SW 1271 (cell line): ENCODE data around the gene IFIT1.
A peak's percentile ranks its signal among the peaks of the same experiment; 100 is the strongest.
"Not testable (repeated sequence)": the region's sequence is repeated elsewhere in the genome, so short reads cannot be mapped to it uniquely, and the experiment has no call there.

ENCODE experiments used
- DNase-seq, 2 experiments: peaks; one replicate each; lab custom pipeline; 2025; lab: John Stamatoyannopoulos, UW

Gene IFIT1

GRCh38 chr10:89364531-89364930, 27.9 kb upstream of the IFIT1 start:
- DNase-seq: no peak

DNA sequence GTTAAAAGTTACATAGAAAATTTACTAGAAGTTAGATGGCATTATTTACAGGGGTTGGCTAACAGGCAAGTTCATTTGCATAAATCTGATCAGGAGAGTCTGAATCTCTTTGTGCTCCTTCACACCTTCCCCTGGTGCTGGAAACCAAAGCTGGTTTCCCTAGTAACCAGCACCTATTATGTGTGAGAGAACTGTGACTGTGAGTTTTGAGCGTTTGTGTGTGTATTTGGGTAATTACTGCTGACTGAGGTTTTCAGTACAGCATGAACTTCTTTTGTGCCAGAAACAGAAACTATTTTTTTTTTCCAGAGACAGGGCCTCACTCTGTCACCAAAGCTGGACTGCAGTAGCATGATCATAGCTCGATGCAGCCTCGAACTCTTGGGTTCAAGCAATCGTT, 24.9 kb upstream of the IFIT1 start:
- DNase-seq: no peak

- no peak for DNase-seq
Measured at GRCh38 chr10:89368129-89368528, 24.3 kb upstream of the IFIT1 start.

DNA sequence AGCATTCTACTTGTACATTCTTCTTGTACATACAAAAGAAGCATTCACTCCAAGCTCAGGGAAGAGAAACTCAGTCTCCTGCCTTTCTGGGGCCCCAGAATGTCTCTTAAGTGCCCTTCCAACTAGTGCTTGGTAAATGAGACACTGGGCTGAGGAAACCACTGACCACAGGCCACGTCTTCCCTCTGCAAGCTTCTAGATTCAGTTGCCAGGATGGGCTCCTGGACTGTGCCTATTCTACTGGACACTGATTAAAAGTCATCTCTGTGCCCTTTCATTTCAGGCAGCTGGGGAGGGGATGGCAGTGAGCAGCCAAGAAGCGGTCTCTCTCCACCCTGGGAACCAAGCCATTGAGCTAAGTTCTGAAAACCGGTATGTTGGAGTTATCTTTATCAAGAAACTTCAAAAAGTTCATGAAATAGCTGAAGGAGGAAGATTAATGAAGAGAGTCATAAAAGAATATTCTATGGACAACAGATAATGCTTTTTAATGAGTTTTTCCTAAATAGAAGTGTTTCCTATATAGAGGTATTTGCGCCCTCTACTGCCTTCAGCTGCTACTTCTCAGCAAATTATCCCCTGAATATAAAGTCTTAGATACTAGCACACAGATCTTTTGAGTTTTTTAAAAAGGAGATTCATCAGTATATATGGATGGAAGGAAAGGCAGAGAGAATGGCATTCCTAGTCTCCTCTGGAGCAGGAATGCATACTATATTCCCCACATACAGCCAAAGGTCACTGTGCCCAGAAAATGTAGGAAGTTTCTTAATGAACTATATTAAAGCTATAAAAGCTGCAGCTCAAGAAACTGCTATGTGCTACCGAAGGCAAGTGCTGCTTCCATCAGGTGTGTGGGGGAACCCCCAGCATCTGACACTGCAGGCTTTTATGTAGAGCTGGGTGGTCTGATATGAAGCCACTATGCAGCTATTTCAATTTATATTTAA, 23.0 kb upstream of the IFIT1 start:
- DNase-seq: peak in 1 of 2 experiments; percentile 7

GRCh38 chr10:89371079-89371478, 21.3 kb upstream of the IFIT1 start:
- no peak for DNase-seq

GRCh38 chr10:89371987-89372386, 20.4 kb upstream of the IFIT1 start:
- DNase-seq: no peak

DNA sequence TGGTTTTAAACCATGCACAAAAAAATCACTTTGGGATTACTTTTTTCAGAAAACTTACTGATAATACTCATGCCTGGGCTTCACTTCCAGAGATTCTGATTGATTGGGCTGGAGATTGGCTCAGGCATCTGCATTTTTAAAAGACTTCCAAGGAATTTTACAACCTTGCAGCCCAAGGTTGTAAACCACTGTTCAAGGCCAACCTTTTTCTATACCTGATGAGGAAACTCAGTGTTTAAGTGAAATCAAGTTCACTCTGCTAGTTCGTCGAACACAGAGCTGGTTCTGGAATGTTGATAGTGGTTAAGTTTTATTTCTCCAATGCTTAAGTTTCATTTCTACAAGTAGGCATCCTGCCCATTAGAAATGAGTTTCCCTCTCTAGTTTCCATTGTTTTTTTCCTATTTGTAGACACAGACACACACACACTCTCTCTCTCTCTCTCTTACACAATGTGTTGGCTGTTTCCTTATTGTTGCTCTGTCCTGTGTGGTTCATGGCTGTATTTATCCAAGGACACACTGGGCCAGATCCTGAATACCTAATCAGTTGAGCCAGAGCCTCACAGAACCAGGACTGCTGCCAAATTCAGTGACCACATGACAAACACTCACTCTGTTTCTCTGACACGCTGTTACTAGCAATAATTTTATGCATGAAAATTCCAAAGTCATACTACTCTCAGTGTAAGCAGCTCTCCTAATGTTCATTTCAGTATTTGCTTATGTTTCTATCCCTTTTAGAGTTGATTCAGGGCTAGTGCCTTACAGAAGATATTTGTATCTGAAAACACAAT, 18.3 kb upstream of the IFIT1 start:
- DNase-seq: no peak

DNA sequence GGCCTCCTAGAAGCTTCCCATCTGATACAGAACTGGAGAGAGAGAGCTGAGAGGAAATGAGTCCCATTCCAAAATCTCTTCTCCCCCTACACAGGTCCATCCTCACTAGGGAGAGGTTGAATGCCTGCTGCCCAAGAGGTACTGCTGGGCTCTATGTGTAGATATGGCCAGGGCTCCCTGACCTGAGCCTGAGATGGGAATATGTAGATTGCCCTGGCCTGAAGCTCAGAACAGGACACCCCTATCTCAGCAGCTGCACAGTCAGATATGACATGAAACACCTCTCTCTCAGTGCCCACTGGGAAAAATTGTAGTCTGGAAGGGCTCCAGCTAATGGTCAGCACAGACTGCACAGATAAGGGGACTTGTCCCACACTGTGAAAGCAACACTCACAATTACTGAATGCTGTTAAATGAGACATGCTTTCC, 17.7 kb upstream of the IFIT1 start:
- no peak for DNase-seq

DNA sequence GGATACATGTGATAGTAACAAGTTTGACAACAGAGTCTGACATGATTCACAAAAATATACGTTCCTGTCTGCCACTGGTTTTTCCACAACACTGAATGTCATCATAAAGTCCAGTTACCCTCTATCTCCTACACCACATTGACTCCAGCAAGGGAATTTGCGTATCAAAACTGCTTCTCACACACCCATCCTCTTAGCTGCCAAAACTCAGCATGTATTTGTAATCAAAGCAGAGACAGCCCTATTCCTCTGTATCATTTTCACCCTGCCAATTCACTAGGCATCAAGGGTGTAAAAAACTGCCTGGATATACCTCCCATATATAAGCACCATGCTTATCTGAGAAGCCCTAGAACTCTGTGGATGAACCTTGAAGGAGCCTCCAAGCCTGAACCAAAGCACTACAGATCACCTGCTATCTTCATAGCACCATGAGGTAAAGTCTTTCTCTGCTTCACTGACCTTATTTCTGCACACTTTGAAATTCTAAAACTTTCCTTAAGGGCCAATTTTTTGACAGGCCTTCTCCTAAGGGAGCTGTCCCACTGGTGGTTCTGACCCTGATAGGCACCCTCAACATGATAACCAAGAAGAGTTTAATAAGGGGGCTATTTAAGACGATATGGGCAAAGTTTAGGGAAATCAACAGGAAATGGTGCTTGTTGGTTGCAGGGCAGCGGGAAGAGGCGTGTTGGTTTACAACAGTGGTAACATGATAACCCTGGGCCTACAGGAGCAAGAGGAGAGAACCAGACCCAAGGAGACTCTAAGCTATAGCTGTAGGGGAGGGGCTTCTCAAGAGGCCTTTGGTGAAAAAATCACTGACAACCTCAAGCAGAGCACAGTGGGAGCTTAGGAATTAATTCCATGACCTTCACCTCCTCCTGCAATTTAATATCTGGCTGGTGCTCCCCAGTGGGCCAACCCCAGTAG, 14.5 kb upstream of the IFIT1 start, which contains the start of gene IFIT1B:
Gene IFIT1B, plus strand, starts transcription at position 352 of the 933 bp plus-strand sequence. Its CDS starts 80 bp downstream, at position 432.
- no peak for DNase-seq

- no peak for DNase-seq
Measured at GRCh38 chr10:89379103-89379502, 13.3 kb upstream of the IFIT1 start.

DNA sequence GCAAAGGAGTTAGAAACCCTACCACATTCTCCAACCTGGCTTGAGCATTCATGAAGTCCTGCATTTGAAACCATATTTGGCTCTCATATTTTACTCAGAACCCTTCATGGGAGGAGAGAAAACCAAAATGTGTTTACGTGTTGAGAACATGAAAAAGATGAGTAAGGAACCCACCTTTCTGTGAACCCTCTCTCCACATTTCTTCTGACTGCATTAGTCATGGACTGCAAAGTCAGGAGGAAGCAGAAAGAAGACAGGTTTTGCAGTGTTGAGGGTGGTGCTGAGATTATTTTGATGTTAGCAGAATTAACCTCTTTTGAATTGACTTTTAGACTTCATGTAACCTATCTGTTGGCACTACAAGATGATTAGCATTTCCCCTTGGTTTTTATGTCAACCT, 9.7 kb upstream of the IFIT1 start:
- no peak for DNase-seq

DNA sequence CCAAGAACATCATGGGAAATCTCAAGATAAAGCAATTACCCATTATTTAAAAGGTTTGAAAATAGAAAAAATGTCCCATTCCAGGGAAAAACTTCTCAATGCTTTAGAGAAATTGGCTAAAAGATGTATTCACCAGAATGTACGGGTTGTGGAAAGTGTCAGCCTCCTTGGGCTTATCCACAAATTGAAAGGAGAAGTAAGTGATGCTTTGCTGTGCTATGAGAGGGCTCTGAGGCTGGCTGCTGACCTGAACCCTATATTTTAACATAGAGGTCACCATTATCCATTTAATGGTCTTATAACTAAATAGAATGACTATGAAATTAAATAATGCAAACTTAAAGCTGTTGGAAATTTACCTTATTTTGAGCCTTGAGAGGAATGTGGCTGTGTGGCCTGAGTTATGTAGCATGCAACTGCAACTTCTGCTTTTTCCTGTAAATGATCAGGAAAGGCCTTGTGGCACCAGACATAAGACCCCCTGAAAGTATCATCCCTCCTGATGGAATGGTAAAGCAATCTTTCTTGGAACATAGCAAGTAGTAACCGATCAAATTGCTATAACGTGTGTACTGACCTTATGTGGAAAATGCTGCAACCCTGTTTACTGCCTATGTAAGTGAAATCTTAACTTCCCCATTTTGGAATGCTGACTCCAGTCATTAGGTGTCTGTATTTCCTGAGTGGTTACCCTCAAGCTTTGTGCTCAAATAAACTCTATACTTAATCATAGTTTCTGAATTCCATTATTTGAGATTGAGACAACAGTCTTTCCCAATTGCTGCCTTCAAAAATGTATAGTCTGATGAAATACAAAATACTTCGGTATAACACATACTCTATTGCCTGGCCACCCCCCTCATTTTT, 7.7 kb upstream of the IFIT1 start:
- DNase-seq: no peak

DNA sequence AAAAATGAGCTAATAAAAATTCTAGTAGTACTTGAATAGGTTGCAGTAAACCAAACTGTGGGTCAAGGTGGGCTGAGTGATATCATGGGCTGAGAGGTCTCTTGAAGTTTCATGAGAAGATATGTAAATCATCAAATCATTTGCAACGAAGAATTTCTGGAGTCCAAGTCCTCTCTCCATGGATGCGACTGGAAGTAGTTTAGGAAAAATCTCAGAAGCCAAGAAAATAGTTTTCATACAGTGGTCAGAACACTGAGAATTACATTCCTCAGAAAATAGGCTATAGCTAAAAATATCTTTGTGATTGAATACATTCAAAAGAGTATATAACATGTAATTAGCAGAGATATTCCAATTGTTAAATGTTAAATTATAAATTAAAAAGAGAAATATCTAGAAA, 3.6 kb upstream of the IFIT1 start:
- no peak for DNase-seq

DNA sequence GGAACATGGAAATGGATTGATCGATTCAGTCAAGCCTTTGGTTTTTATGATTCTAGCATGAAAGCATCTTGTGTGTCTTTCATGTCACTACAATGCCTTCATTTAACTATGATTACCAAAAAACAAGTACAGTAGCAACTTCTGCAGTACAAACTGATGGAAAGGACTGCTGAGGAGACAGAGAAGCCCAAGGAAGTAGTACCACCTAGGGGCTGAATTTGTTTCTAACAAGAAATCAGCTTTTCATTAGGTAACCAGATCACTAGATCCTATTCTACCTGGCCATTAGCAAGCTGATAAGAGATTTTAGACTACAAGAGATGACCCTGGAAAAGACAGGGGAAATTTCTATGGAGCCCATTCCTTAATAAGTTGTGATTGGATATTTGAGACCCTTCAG, 3.2 kb upstream of the IFIT1 start:
- peak in 1 of 2 experiments; percentile 34 for DNase-seq

- DNase-seq: peak in 1 of 2 experiments; percentile 1
Measured at GRCh38 chr10:89390476-89391225, 1.8 kb upstream of the IFIT1 start.

GRCh38 chr10:89391226-89391576, 1.2 kb upstream of the IFIT1 start:
- DNase-seq: not testable (repeated sequence)

- peak in 1 of 2 experiments; percentile 8 for DNase-seq
Measured at GRCh38 chr10:89392974-89393373, 551 bp downstream of the IFIT1 start.

- DNase-seq: no peak
Measured at GRCh38 chr10:89393898-89394297, 1.5 kb downstream of the IFIT1 start.

GRCh38 chr10:89395141-89395540, 2.7 kb downstream of the IFIT1 start:
- DNase-seq: no peak
